DND-41 (cell line): ENCODE data around the gene ANKS1A.
"Not testable (repeated sequence)": the region's sequence is repeated elsewhere in the genome, so short reads cannot be mapped to it uniquely, and the experiment has no call there.

ENCODE experiments used
- ATAC-seq: fragments of 200-7000 bp; cut with Tn5 transposase; 3 replicates; pipeline ENCODE4 v1.9.1; 2021; ENCODE audit warnings: low read depth; ENCODE audit not compliant: insufficient read depth
- DNase-seq: peaks from one replicate; pipeline ENCODE4 v3.0.0-alpha.2; 2020
- H2AFZ ChIP-seq: 2 replicates; pipeline ENCODE4 v1.6.0; 2012; ENCODE audit warnings: low read depth, low read length
- H3K27ac ChIP-seq: 2 replicates; pipeline ENCODE4 v1.5.1; 2012; ENCODE audit warnings: low read length, inconsistent platforms
- H3K27me3 ChIP-seq: fragments of 200-600 bp; sonication (generic); 2 replicates; pipeline ENCODE4 v1.6.0; 2012; ENCODE audit warnings: low read length, mild to moderate bottlenecking, inconsistent platforms; ENCODE audit not compliant: insufficient read depth, poor library complexity
- H3K36me3 ChIP-seq: 2 replicates; pipeline ENCODE4 v1.5.1; 2012; ENCODE audit warnings: low read length, inconsistent platforms; ENCODE audit not compliant: insufficient read depth
- H3K4me1 ChIP-seq: 2 replicates; pipeline ENCODE4 v1.5.1; 2012; ENCODE audit warnings: mild to moderate bottlenecking, low read length; ENCODE audit not compliant: insufficient read depth
- H3K4me2 ChIP-seq: 2 replicates; pipeline ENCODE4 v1.6.0; 2012; ENCODE audit warnings: mild to moderate bottlenecking, moderate library complexity, low read length, inconsistent platforms; ENCODE audit not compliant: insufficient read depth
- H3K4me3 ChIP-seq, 2 experiments: fragments of 200-600 bp in 1 of 2; shearing (Covaris generic) in 1 of 2; 2 replicates each; pipeline ENCODE4 v1.5.1; 2012 to 2016; ENCODE audit warnings: inconsistent platforms in 2 of 2, low read length in 2 of 2, mild to moderate bottlenecking in 2 of 2, low read depth in 1 of 2, moderate library complexity in 1 of 2
- H3K79me2 ChIP-seq: 2 replicates; pipeline ENCODE4 v1.6.0; 2012; ENCODE audit warnings: low read length, inconsistent platforms; ENCODE audit not compliant: insufficient read depth
- H3K9ac ChIP-seq: 2 replicates; pipeline ENCODE4 v1.6.0; 2012; ENCODE audit warnings: low read depth, mild to moderate bottlenecking, inconsistent platforms, low read length, moderate library complexity
- H3K9me3 ChIP-seq: 2 replicates; pipeline ENCODE4 v1.5.1; 2012; ENCODE audit warnings: low read length, moderate library complexity, mild to moderate bottlenecking, inconsistent platforms; ENCODE audit not compliant: insufficient read depth, severe bottlenecking
- H4K20me1 ChIP-seq: 2 replicates; pipeline ENCODE4 v1.6.0; 2012; ENCODE audit warnings: low read length; ENCODE audit not compliant: insufficient read depth
- CTCF ChIP-seq: IDR thresholded peaks from 2 replicates; pipeline ENCODE4 v1.5.1; 2012; ENCODE audit warnings: borderline replicate concordance, low read length, moderate library complexity, mild to moderate bottlenecking; ENCODE audit not compliant: poor library complexity, severe bottlenecking; ENCODE audit errors: extremely low read depth
- EZH2 ChIP-seq: IDR thresholded peaks from 3 replicates; pipeline ENCODE4 v1.6.1; 2012; ENCODE audit warnings: borderline replicate concordance, low read depth, mild to moderate bottlenecking, moderate library complexity, low read length, inconsistent platforms; ENCODE audit not compliant: severe bottlenecking

ANKS1A gene

GRCh38 chr6:34891296-34891695 is 2.2 kb downstream of the ANKS1A start:
- TF ChIP-seq EZH2 = no peak
- no peak for TF ChIP-seq CTCF
- H3K4me3 ChIP-seq = no peak overlapping the region
- no peaks in the 10 kb centered on the region for H3K9me3 ChIP-seq
- peaks cover 4% of the 10 kb centered on the region; the same call in 1 of the 2 replicates for H4K20me1 ChIP-seq
- DNase-seq (no peak), ATAC-seq (no peak)
- no peaks in the 10 kb centered on the region for H3K27me3 ChIP-seq
- peaks cover 33% of the 10 kb centered on the region for H3K4me1 ChIP-seq
- peak overlapping the region; percentile 94; the same call in 1 of the 2 replicates for H3K4me2 ChIP-seq
- peaks cover 41% of the 10 kb centered on the region for H3K79me2 ChIP-seq
- no peak overlapping the region for H3K27ac ChIP-seq
- H3K36me3 ChIP-seq = no peaks in the 10 kb centered on the region; the same call in 1 of the 2 replicates
- no peak overlapping the region for H3K9ac ChIP-seq
- no peak overlapping the region for H2AFZ ChIP-seq

- H3K27me3 ChIP-seq = no peaks in the 10 kb centered on the region
- H4K20me1 ChIP-seq = peaks cover 8% of the 10 kb centered on the region; the same call in 1 of the 2 replicates
- peaks cover 18% of the 10 kb centered on the region for H3K79me2 ChIP-seq
- DNase-seq (no peak), ATAC-seq (no peak)
- H3K4me3 ChIP-seq = no peak overlapping the region
- no peak overlapping the region for H3K27ac ChIP-seq
- H3K36me3 ChIP-seq = no peaks in the 10 kb centered on the region
- no peak overlapping the region for H2AFZ ChIP-seq
- no peak overlapping the region for H3K4me2 ChIP-seq
- no peaks in the 10 kb centered on the region for H3K9me3 ChIP-seq
- TF ChIP-seq EZH2 = no peak
- TF ChIP-seq CTCF = no peak
- peaks cover 17% of the 10 kb centered on the region for H3K4me1 ChIP-seq
- H3K9ac ChIP-seq = no peak overlapping the region
Observed at GRCh38 chr6:34894693-34895092, 5.6 kb downstream of the ANKS1A start.

- Histone ChIP-seq H3K36me3 (no peaks in the 10 kb centered on the region), H3K4me2 (no peak overlapping the region), H4K20me1 (peaks cover 11% of the 10 kb centered on the region; the same call in 1 of the 2 replicates), H3K4me1 (no peaks in the 10 kb centered on the region), H3K9me3 (no peaks in the 10 kb centered on the region), H3K27ac (no peak overlapping the region), H3K79me2 (peaks cover 11% of the 10 kb centered on the region; the same call in 1 of the 2 replicates), H3K27me3 (no peaks in the 10 kb centered on the region), H3K4me3 (no peak overlapping the region), H3K9ac (no peak overlapping the region), H2AFZ (no peak overlapping the region)
- no peak for ATAC-seq
- TF ChIP-seq CTCF (no peak), EZH2 (no peak)
- no peak for DNase-seq
Observed at GRCh38 chr6:34897130-34897529, 8.1 kb downstream of the ANKS1A start.

GRCh38 chr6:34897716-34898115 is 8.7 kb downstream of the ANKS1A start:
- Histone ChIP-seq H4K20me1 (peaks cover 11% of the 10 kb centered on the region; the same call in 1 of the 2 replicates), H3K4me3 (no peak overlapping the region), H3K36me3 (no peaks in the 10 kb centered on the region), H3K9ac (no peak overlapping the region), H3K4me1 (no peaks in the 10 kb centered on the region), H3K27me3 (no peaks in the 10 kb centered on the region), H3K27ac (no peak overlapping the region), H3K79me2 (peaks cover 6% of the 10 kb centered on the region; the same call in 1 of the 2 replicates), H3K9me3 (no peaks in the 10 kb centered on the region), H2AFZ (no peak overlapping the region), H3K4me2 (no peak overlapping the region)
- DNase-seq (no peak), ATAC-seq (no peak)
- no peak for TF ChIP-seq CTCF
- no peak for TF ChIP-seq EZH2

GRCh38 chr6:34899748-34900147 is 10.7 kb downstream of the ANKS1A start:
- not testable (repeated sequence) for H3K4me2 ChIP-seq, H2AFZ ChIP-seq, H3K4me3 ChIP-seq, DNase-seq, H3K9me3 ChIP-seq, H3K9ac ChIP-seq, H3K4me1 ChIP-seq, H3K27ac ChIP-seq, H3K27me3 ChIP-seq, H3K79me2 ChIP-seq, H3K36me3 ChIP-seq, ATAC-seq
- peaks cover 11% of the 10 kb centered on the region; the same call in 1 of the 2 replicates for H4K20me1 ChIP-seq
